K562 (cell line): ENCODE measurements around the gene LTA. TPM values are rescaled to one million over a fixed set of nuclear protein-coding genes. Genes with fewer than 3 reads are reported as not detected.

Experiments used
- DPF2 ChIP-seq: fragments of 450-650 bp; IDR thresholded peaks from 2 replicates; pipeline ENCODE4 v1.6.1; 2016
- ELF1 ChIP-seq: fragments of 200-800 bp; sonication (Bioruptor generic); IDR thresholded peaks from 2 replicates; pipeline ENCODE4 v1.6.1; 2016; ENCODE audit warnings: missing genetic modification characterization, missing compliant biosample characterization
- FOXM1 ChIP-seq, 2 experiments: fragments of 450-650 bp in 1 of 2; sonication (generic) in 1 of 2; formaldehyde crosslinking in 1 of 2; IDR thresholded peaks; 2 replicates each; pipeline versions ENCODE4 v1.6.1 to v1.9.0; 2017 to 2022; ENCODE audit warnings: low read depth in 2 of 2, mild to moderate bottlenecking in 2 of 2, missing genetic modification reagents in 1 of 2, moderate library complexity in 1 of 2
- GATAD2A ChIP-seq: fragments of 450-650 bp; IDR thresholded peaks from 2 replicates; pipeline ENCODE4 v1.6.1; 2017
- HMG20B ChIP-seq: fragments of 250-450 bp; sonication (Bioruptor Pico); IDR thresholded peaks from 2 replicates; pipeline ENCODE4 v1.5.0; 2021; ENCODE audit warnings: mild to moderate bottlenecking
- KLF6 ChIP-seq: fragments of 250-450 bp; sonication (Bioruptor Pico); IDR thresholded peaks from 2 replicates; pipeline ENCODE4 v1.4.0; 2020; ENCODE audit warnings: mild to moderate bottlenecking, moderate library complexity, borderline replicate concordance
- MCM3 ChIP-seq: fragments of 450-650 bp; IDR thresholded peaks from 2 replicates; pipeline ENCODE4 v1.6.1; 2016
- MEF2A ChIP-seq: IDR thresholded peaks from 2 replicates; pipeline ENCODE4 v1.6.1; 2011; ENCODE audit warnings: low read depth, mild to moderate bottlenecking, low read length, moderate library complexity; ENCODE audit not compliant: control insufficient read depth
- NCOR1 ChIP-seq: fragments of 450-650 bp; IDR thresholded peaks from 2 replicates; pipeline ENCODE4 v1.6.1; 2016; ENCODE audit warnings: mild to moderate bottlenecking, moderate library complexity
- NR2C1 ChIP-seq, 2 experiments: fragments of 450-650 bp; IDR thresholded peaks; 2 replicates each; pipeline ENCODE4 v1.6.1; 2017; ENCODE audit warnings: mild to moderate bottlenecking in 2 of 2, antibody characterized with exemption in 1 of 2, inconsistent platforms in 1 of 2, missing compliant biosample characterization in 1 of 2, missing genetic modification characterization in 1 of 2
- POLR2A ChIP-seq: fragments of 450-650 bp; conservative IDR thresholded peaks from 2 replicates; pipeline ENCODE4 v1.6.1; 2016
- PRMT5 ChIP-seq: sonication (generic); formaldehyde crosslinking; IDR thresholded peaks from 2 replicates; pipeline ENCODE4 v1.5.0; 2020; ENCODE audit warnings: missing genetic modification reagents
- PTRF ChIP-seq: fragments of 450-650 bp; IDR thresholded peaks from 2 replicates; pipeline ENCODE4 v1.6.1; 2016; ENCODE audit warnings: mild to moderate bottlenecking, missing genetic modification characterization, missing compliant biosample characterization
- RNF2 ChIP-seq: sonication (generic); IDR thresholded peaks from 2 replicates; pipeline ENCODE4 v1.6.1; 2016
- SAP30 ChIP-seq: fragments of 200-600 bp; sonication (generic); IDR thresholded peaks from 2 replicates; pipeline ENCODE4 v1.6.1; 2012; ENCODE audit warnings: borderline replicate concordance, low read depth, mild to moderate bottlenecking, moderate library complexity, low read length, control low read depth, inconsistent platforms; ENCODE audit not compliant: insufficient read depth, poor library complexity, severe bottlenecking
- SMARCA4 ChIP-seq: fragments of 450-650 bp; IDR thresholded peaks from 2 replicates; pipeline ENCODE4 v1.6.1; 2016
- SMC3 ChIP-seq: conservative IDR thresholded peaks from 2 replicates; pipeline ENCODE4 v1.6.1; 2011; ENCODE audit warnings: low read depth, low read length, improper control_type of control experiment; ENCODE audit not compliant: insufficient read depth
- SP1 ChIP-seq: sonication (generic); formaldehyde crosslinking; IDR thresholded peaks from 2 replicates; pipeline ENCODE4 v1.8.1; 2022; ENCODE audit warnings: mild to moderate bottlenecking, missing genetic modification reagents
- TAL1 ChIP-seq: fragments of 450-650 bp; IDR thresholded peaks from 2 replicates; pipeline ENCODE4 v1.6.1; 2016; ENCODE audit warnings: mild to moderate bottlenecking
- TEAD1 ChIP-seq, 2 experiments: fragments of 450-650 bp in 1 of 2; sonication (generic) in 1 of 2; formaldehyde crosslinking; IDR thresholded peaks; 2 replicates each; pipeline versions ENCODE4 v1.4.0 to v1.8.0; 2020 to 2022; ENCODE audit warnings: mild to moderate bottlenecking in 2 of 2, missing genetic modification reagents in 1 of 2
- ZNF324 ChIP-seq: fragments of 250-450 bp; sonication (Bioruptor Pico); IDR thresholded peaks from 2 replicates; pipeline ENCODE4 v1.4.0; 2020; ENCODE audit warnings: mild to moderate bottlenecking
- ZNF408 ChIP-seq: fragments of 250-450 bp; sonication (Bioruptor Pico); IDR thresholded peaks from 2 replicates; pipeline ENCODE4 v1.4.0; 2020; ENCODE audit warnings: low read depth, mild to moderate bottlenecking, moderate library complexity
- ZNF586 ChIP-seq: fragments of 450-650 bp; formaldehyde crosslinking; conservative IDR thresholded peaks from 2 replicates; pipeline ENCODE4 v1.4.0; 2020; ENCODE audit warnings: mild to moderate bottlenecking, moderate library complexity
- polyA plus RNA-seq, 8 experiments: library from polyadenylated mRNA; depleted of rRNA in 4 of 8; stranded (reverse) in 5 of 8; unstranded in 3 of 8; fragments of >200 nt; fragmentation: Nextera tagmentation in 2 of 8; fragmentation: Illumina TruSeq in 1 of 8; extraction: Ambion mirVana in 2 of 8; extraction: Trizol in 1 of 8; gene quantifications; 2 replicates each; pipeline versions ENCODE4 v1.2.1 to v1.2.3, GENCODE V29; 2011 to 2014; ENCODE audit warnings: inconsistent platforms in 1 of 8, missing spikeins in 1 of 8
- total RNA-seq, 7 experiments: library from RNA; depleted of rRNA in 6 of 7; stranded (reverse); fragments of >200 nt in 6 of 7; fragmentation: Illumina TruSeq in 2 of 7; extraction: Trizol in 2 of 7; gene quantifications; 2 replicates each; pipeline versions ENCODE4 v1.2.1 to v1.2.3, GENCODE V29; 2011 to 2021; ENCODE audit warnings: low replicate concordance in 1 of 7
- TF ChIP-seq, protein P1 (sequence below), 2 experiments: IDR thresholded peaks; 2 replicates each; pipeline ENCODE4 v1.6.1; 2011; ENCODE audit warnings: borderline replicate concordance in 1 of 2, control low read depth in 1 of 2, low read depth in 1 of 2, low read length in 1 of 2, mild to moderate bottlenecking in 1 of 2, mixed read lengths in 1 of 2, moderate library complexity in 1 of 2; ENCODE audit not compliant: insufficient read depth in 1 of 2, insufficient read length in 1 of 2, poor library complexity in 1 of 2, severe bottlenecking in 1 of 2; ENCODE audit errors: extremely low read depth in 1 of 2
- TF ChIP-seq, protein P2 (sequence below): fragments of 450-650 bp; formaldehyde crosslinking; IDR thresholded peaks from 2 replicates; pipeline ENCODE4 v1.4.0; 2020; ENCODE audit warnings: mild to moderate bottlenecking, moderate library complexity
- TF ChIP-seq, protein P3 (sequence below): fragments of 450-650 bp; formaldehyde crosslinking; IDR thresholded peaks from 2 replicates; pipeline ENCODE4 v1.4.0; 2020; ENCODE audit warnings: mild to moderate bottlenecking, moderate library complexity

The LTA gene
- total and polyA plus RNA-seq, 9 of the 15 experiments (the other 6 are each of a cell fraction or from before 2014, with no cell fraction given) = 0.80 TPM; not detected in 8

DNA sequence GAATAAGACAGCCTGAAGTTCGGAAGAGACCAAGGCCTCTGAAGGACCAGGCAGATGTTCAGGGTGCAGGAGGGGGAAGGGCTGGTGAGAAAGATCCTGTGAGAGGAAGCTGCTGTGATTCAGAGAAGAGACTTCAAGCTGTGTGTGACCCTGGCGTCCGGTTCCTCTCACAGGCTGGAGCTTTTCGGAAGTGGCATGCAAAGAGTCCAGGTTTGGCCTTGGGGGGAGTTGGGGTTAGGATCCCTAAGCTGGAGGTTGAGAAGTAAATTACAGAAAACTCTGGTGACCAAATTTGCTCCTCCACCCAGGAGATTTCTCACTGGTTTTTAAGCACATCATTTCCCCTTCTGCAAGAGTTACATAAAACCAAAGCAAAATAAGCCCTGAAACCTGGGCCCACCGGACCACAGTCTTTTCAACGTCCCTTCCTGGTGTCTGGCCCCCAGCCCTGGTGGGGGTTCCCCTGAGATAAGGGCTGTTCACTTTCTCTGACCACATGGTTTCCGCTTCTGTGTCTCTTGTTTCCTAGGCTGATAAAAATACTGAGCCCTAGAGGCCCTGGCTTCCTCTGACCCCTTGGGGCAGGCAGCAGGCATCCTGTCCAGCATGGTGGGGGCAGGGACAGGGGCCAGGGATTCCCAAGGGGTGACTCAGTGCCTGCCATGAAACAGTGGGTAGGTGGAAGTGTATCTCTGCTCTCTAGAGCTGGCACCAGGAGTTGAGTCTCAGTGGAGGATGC lies 12.0 kb upstream of the LTA start (continued):
- no peak for TF ChIP-seq GATAD2A
- TF ChIP-seq TEAD1 (CRISPR knock-in tag; IDR thresholded peaks at IDR 0.05) = peak; percentile 61 to 77; a peak in 1 of 4 replicates
- TF ChIP-seq MCM3 = no peak
- TF ChIP-seq KLF6 (CRISPR knock-in tag) = no peak
- no peak for TF ChIP-seq POLR2A
- TF ChIP-seq TAL1 = peak; percentile 33; the same call in 1 of the 2 replicates
- peak; percentile 82 for TF ChIP-seq NCOR1
- TF ChIP-seq, protein P1, sequence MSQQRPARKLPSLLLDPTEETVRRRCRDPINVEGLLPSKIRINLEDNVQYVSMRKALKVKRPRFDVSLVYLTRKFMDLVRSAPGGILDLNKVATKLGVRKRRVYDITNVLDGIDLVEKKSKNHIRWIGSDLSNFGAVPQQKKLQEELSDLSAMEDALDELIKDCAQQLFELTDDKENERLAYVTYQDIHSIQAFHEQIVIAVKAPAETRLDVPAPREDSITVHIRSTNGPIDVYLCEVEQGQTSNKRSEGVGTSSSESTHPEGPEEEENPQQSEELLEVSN (IDR thresholded peaks at IDR 0.05; ENCODE audit: borderline replicate concordance in 1 of 2, extremely low read depth in 1 of 2, insufficient read depth in 1 of 2, insufficient read length in 1 of 2, low read depth in 1 of 2, low read length in 1 of 2, poor library complexity in 1 of 2, severe bottlenecking in 1 of 2) = no peak
- no peak for TF ChIP-seq PTRF (tag)
- no peak for TF ChIP-seq MEF2A
- TF ChIP-seq SAP30 = no peak
- no peak for TF ChIP-seq FOXM1 (IDR thresholded peaks at IDR 0.05; ENCODE audit: low read depth)
- no peak for TF ChIP-seq FOXM1 (CRISPR knock-in tag; IDR thresholded peaks at IDR 0.05; ENCODE audit: low read depth)
- no peak for TF ChIP-seq PRMT5 (CRISPR knock-in tag)
- no peak for TF ChIP-seq SMC3
- TF ChIP-seq, protein P2, sequence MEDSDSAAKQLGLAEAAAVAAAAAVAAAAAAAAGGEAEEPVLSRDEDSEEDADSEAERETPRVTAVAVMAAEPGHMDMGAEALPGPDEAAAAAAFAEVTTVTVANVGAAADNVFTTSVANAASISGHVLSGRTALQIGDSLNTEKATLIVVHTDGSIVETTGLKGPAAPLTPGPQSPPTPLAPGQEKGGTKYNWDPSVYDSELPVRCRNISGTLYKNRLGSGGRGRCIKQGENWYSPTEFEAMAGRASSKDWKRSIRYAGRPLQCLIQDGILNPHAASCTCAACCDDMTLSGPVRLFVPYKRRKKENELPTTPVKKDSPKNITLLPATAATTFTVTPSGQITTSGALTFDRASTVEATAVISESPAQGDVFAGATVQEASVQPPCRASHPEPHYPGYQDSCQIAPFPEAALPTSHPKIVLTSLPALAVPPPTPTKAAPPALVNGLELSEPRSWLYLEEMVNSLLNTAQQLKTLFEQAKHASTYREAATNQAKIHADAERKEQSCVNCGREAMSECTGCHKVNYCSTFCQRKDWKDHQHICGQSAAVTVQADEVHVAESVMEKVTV = no peak
- TF ChIP-seq ZNF408 = no peak
- TF ChIP-seq RNF2 = peak; percentile 90
- TF ChIP-seq ZNF324 (CRISPR knock-in tag) = no peak
- TF ChIP-seq NR2C1 (IDR thresholded peaks at IDR 0.05) = no peak
- TF ChIP-seq NR2C1 (tag; IDR thresholded peaks at IDR 0.05) = peak; percentile 35; the same call in 1 of the 2 replicates
- TF ChIP-seq HMG20B (CRISPR knock-in tag) = 0 out of 2 replicates have a peak, but pooled peaks have one; percentile 40
- TF ChIP-seq, protein P3, sequence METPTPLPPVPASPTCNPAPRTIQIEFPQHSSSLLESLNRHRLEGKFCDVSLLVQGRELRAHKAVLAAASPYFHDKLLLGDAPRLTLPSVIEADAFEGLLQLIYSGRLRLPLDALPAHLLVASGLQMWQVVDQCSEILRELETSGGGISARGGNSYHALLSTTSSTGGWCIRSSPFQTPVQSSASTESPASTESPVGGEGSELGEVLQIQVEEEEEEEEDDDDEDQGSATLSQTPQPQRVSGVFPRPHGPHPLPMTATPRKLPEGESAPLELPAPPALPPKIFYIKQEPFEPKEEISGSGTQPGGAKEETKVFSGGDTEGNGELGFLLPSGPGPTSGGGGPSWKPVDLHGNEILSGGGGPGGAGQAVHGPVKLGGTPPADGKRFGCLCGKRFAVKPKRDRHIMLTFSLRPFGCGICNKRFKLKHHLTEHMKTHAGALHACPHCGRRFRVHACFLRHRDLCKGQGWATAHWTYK (CRISPR knock-in tag) = 0 out of 2 replicates have a peak, but pooled peaks have one; percentile 43
- peak; percentile 59 for TF ChIP-seq SMARCA4
- TF ChIP-seq DPF2 = peak; percentile 79
- TF ChIP-seq SP1 (CRISPR knock-in tag) = no peak
- TF ChIP-seq ELF1 (tag) = no peak
- TF ChIP-seq ZNF586 (CRISPR knock-in tag) = no peak
